Measurements from ENCODE around the gene SYNE1.

Gene SYNE1

GRCh38 chr6:152271776-152272464 lies 365.2 kb downstream of the SYNE1 start:
- peak; percentile 65 for DNase-seq

DNA sequence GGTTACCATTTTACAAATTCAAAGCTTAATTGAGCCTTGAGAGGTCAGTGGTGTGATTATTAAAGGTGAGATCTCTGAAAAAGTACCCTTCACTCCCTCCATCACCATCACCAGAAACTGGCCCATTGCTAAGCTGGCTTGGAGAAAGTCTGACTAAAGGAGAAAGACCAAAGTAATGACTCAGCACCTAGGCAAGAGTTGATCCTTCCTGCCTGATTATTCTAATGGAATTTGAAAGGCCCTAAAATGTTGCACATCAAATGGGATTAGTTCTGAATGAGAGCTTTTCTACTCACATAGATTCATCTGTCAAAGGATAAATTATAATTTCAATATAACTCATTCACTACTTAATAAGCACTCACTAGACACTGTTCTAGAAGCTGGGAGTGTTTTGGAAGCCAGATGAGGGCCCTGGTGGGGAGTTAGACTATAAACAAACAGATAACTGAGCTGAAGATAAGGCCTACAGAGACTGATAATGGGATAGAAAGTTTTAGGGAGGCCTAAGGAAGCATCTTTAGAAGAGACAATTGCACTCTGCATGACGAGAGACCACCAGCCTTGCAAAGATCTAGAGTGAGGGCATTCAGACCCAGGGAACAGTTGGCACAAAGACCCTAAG lies 366.7 kb downstream of the SYNE1 start:
- DNase-seq, result peak; percentile 65

DNA sequence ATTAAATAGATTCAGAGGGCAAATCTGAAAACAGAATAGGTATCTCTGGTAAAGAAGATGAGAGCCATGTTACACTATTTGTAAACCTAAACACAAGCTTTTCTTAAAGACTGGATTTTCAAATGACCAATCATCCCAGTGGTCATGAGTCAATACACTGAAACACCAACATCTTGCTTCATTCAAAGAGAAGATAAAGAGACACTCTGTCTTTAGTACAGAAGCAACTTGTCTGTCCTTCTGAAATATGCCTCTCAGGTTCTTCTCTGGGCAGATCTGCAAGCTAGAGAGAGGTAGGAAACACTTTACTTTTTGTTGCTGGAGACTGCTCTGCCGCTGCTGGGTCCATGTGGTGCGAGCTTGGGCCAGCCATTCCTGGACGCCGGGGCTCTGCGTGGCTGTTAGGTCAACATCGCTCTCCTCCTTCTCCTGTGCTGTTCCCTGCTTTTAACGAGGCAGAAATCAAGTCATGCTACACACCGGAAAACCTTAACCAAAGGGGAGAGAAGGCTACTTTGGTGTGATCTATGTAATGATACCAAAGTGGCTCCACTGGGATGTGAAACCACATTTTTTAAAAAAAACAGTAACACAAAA lies 368.2 kb downstream of the SYNE1 start:
- peak; percentile 6 for DNase-seq

- peak; percentile 16 for DNase-seq
Measured at GRCh38 chr6:152267967-152268845, 369.0 kb downstream of the SYNE1 start.

GRCh38 chr6:152265651-152266050 lies 371.5 kb downstream of the SYNE1 start:
- no peak for DNase-seq

- no peak for DNase-seq
Measured at GRCh38 chr6:152263582-152263981, 373.6 kb downstream of the SYNE1 start.

DNA sequence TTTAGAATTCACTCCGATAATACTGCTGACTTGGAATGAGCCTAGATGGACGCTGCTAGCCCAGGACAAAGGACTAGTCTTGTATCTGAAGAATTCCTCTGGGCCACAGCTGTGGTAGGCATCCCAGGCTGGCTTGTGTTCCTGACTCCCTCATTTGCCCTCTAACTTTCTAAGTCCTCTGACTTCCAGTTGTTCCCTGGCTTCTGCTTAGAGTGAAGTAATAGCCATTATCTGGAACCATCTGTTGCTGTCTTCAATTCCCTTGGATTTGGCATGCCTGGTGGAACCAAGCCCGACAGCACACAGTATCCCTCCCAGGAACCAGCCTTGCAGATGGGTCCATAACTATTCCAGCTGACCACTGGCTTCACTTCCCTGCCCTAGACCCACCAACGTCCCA lies 376.0 kb downstream of the SYNE1 start:
- no peak for DNase-seq

DNA sequence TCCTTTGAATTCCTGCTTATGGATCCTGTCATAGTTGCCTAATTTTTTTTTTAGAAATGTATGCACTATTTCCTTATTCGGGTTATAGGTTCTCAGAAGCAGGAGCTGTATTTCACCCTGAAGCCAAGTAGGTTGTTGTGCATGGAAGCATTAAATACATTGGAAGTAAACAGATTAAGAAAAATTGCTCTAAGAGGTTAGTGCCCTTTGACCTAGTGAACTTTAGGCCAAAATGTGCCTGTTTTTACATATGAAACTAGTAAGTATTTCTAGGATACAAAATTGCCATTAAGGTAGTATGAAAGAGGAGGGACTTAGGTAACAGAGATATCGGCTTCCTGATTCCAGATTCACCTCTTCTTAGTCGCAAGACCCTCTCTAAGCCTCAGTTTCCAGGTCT lies 377.9 kb downstream of the SYNE1 start:
- no peak for DNase-seq

DNA sequence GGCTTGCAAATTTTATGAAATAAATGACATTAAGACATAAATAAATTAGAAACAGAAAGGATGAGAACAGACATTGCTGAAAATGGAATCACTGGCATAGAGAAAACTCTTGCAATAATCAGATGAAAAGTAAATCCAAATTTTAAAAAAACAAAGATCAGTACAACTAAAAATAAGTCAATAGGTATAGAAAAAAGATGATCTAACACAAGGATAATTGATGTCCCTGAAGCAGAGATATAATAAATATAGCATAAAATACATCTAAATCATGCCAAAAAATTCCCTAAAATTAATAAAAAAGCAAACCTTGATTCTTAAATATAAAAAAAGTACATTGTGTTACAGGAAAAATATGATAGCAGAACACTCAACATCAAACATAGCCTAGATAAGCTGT lies 379.6 kb downstream of the SYNE1 start:
- no peak for DNase-seq

GRCh38 chr6:152250127-152250526 lies 387.0 kb downstream of the SYNE1 start:
- no peak for DNase-seq

GRCh38 chr6:152248980-152249379 lies 388.2 kb downstream of the SYNE1 start:
- no peak for DNase-seq

GRCh38 chr6:152246554-152247337 lies 390.4 kb downstream of the SYNE1 start:
- DNase-seq, result no peak

GRCh38 chr6:152244998-152245630 lies 392.0 kb downstream of the SYNE1 start:
- no peak for DNase-seq

DNA sequence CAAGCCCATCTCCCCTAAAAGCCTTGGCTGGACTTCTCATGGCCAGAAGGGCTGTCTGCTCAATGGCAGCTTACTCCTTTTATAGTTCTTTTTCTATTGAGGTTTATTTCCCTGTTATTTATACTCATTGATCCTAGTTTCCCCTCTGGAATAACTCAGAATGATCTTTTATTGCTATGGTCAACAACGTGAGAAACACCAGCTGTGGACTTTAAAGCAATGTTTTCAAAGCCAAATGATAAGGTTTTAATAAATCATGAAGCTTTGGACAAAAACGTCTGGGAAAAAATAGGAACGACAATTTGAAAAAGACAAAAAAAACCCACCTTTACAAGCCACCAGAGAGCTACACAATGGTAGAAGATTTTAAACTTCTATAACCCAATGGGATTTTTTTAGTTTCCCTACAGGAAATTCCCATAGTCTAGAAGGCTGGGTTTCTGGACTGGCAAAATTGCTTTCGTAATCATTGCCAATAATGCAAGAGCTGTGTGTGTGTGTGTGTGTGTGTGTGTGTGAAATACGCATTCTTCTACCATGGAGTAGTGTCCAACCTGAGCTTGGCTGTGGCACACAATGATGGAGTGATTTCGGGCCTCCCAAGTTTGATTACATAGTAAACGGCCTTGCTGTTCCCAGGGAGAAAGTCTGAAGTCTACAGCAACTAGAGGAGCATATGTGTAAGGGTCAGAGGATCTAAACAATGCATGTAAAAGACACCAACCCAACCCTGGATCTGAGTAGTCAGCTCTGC lies 396.0 kb downstream of the SYNE1 start:
- no peak for DNase-seq

DNA sequence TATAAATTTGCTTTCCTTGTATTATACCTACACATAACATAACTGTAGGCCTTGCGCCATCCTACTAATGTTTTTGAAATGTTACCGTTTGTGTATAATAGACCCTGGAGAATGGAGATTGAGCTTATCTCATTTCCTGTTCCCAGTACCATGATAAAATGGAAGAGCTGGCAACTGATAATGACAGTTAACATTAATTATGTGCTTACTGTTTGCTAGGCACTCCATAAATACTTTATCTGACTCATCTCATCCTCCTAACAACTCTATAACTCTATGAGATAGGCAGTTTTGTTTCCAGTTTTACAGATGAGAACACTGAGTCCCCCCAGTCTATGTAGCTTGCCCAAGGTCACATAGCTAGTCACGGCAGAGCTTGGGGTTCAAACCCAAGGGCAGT lies 396.7 kb downstream of the SYNE1 start:
- DNase-seq, result no peak

DNA sequence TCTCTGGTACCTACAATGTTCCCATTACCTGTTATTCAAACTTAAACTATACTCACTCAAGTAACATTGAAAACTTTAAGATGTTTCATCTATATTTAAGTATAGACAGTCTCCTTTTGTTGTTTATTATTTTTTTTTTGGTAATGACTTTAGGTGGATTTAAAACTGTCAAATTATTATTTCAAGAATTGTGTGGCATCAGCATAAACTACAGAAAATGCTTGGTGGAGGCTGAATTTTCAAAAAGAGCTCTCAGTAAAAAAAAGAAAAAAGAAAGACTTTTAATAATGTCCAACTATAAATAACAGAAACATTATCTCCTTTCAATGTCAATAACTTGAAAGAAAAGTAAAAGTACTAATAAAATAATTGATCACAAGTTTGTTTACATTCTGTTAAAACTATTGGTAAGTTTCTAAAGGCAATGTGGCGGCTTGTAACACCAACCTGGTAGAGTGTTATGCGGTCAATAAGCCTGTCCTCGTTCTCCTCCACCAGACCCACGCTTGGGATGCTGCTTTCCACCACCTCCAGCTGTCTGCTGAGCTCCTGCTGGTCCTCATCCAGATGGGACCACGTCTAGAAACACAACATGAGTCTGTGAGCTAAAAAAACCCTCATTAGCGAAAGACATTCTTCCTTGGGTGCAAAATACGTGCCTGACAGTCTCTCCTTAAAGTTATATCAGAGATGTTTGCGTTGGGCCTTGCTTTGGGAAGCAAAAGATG lies 400.6 kb downstream of the SYNE1 start:
- DNase-seq, result no peak

DNA sequence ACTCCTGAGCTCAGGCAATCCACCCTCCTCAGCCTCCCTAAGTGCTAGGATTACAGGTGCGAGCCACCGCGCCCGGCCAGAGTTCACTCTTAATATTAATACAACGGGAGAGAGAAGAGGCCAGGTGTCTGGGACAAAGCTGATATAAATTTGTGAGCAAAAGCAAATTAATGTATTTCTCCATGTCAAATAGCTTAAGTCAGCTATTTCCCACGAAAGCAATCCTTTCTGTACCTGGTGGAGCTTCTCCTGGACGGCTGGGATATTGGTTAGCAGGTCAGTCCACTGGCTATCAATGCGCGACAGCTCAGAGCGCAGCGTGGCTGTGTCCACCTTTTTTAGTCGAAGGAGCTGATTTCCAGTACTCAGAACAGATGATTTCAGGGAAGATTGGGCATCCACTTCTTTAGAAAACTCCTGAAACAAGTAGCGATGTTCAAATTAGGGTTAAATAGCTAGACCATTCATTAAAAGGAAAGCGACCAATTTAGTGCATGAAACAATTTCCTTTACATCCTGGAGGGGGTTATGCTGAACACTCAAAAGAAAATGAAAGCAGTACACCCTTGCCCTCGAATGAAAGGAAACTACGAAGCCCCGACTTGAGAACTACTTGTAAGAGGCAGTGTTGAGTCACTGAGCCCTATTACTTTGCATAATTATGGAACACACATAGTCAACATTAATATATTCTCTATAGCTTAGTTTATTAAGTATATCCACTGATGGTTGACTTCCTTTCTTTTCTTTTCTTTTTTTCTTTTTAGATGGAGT lies 403.4 kb downstream of the SYNE1 start:
- DNase-seq, result no peak

GRCh38 chr6:152232501-152233151 lies 404.5 kb downstream of the SYNE1 start:
- DNase-seq, result peak; percentile 50

GRCh38 chr6:152229330-152229729 lies 407.8 kb downstream of the SYNE1 start:
- DNase-seq, result no peak

Measured in fibroblast of skin of abdomen (primary cell).